ENCODE measurements around the gene ATXN1.

GRCh38 chr6:16374461-16375200 lies 386.6 kb downstream of the ATXN1 start:
- TF ChIP-seq PKNOX1 (IDR thresholded peaks at IDR 0.05) (no peak), FOXK2 (IDR thresholded peaks at IDR 0.05) (no peak), BHLHE40 (IDR thresholded peaks at IDR 0.05; ENCODE audit: borderline replicate concordance) (no peak), SP1 (IDR thresholded peaks at IDR 0.05) (no peak), ARNT (IDR thresholded peaks at IDR 0.05) (no peak), SUZ12 (IDR thresholded peaks at IDR 0.05) (no peak)

All from HEK293T (cell line).